Muscle of back (tissue), 11 donors: ENCODE measurements around the gene CLK4. TPM values are rescaled to one million over a fixed set of nuclear protein-coding genes. Genes with fewer than 3 reads are reported as not detected.

Experiments used
- DNase-seq, 3 donors: peaks; one replicate each; pipeline versions ENCODE4 v3.0.0 to v3.0.0-alpha.2; 2013
- polyA plus RNA-seq, 10 donors: library from polyadenylated mRNA; unstranded; fragments of 120-200 nt; gene quantifications; one replicate each; pipeline ENCODE4 v1.2.1, GENCODE V29; 2013; ENCODE audit not compliant: insufficient read length in 10 of 10

CLK4 gene
- polyA plus RNA-seq, 10 donors: 23.2 to 42.8 (median 36.8) TPM

DNA sequence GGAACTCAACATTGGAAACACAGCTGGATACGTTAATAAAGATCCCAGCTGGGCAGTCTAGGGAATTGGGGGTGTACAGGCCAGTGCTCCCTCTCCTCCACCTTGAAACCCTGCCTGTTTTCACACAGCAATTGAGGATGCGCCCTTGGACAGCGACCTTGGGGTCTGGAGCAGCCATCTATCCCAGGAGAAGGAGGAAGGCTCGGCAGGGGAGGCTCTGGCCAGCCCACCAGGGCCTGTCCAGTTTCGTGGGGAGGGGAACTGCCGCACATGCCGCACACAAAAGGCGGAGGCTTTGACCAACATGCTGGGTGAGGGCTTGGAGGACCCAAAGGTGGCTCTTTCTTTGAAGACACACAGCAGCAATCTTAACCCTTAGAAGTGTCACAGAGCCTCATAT, 38.1 kb downstream of the CLK4 start:
- peak in 1 of 3 donors; percentile 42 for DNase-seq

- peak in 1 of 3 donors; percentile 58 for DNase-seq
Observed at GRCh38 chr5:178587763-178588611, 38.9 kb downstream of the CLK4 start.

DNA sequence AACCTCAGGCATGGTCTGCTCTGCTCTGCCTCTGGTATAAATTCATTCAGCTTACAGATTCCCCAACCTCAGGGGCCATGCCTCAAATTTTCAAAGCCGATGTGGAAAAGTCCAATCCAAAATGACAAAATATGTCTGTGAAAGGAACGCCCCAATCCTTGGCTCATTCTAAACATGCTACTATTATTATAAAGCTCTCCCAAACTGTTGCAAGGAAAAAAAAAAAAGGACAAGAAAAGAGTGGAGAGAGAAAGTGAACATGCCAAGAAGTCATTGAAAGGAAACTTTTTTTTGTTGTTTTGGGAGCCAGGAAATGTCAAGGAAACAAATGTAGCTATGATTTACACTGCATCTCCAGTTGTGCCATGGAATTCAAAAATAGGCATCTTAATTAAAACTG, 40.5 kb downstream of the CLK4 start:
- DNase-seq: peak in 1 of 3 donors; percentile 52

DNA sequence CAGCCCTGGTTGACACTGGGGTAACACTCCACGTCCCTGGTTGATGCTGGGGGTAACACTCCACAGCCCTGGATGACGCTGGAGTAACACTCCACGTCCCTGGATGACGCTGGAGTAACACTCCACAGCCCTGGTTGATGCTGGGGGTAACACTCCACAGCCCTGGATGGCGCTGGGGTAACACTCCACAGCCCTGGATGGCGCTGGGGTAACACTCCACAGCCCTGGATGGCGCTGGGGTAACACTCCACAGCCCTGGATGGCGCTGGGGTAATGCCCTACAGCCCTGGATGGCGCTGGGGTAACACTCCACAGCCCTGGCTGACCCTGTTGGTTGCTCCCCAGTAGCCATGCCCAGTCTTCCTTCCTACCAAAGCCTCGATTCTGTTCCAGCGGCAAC, 41.4 kb downstream of the CLK4 start:
- peak in 2 of 3 donors; percentile 54 to 82 for DNase-seq

DNA sequence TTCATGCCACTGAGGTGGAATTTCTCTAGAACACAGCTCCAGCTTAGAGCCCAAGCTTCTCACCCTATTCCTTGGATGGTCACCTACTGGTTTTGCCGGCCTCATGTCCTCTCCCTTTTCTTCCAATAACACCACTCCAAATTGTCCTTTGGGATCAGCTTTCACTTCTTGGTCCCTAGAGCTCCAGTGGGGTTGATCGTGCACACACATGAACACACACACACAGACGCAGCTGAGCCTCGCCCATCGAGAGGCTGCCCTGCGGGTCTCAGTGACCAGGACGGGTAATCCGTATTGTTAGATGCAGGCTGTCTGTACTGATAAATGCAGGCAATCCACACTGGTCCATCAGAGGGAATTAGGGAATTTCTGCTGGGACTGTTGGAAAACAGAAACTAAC, 43.6 kb downstream of the CLK4 start:
- no peak for DNase-seq

DNA sequence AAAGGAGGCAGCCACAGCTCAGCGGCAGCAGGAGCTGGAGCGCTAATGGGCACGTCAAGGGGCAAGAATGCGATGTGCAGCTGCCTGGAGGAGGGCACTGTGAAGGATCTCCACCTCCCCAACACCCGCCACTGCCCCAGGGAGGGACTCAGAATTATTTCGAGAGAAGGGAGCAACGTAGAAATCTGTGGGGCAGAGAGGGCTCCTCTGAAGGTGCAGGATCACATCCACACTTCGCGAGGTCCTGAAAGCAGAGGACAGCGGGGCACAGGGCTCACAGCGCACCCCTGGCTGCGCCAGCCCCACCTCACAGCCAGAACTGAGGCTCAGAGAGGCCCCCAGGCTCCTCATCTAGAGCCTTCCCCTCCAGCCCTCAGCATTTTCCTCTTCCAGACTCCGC, 44.6 kb downstream of the CLK4 start:
- no peak for DNase-seq

- no peak for DNase-seq
Observed at GRCh38 chr5:178581621-178582020, 45.2 kb downstream of the CLK4 start.

- peak in 1 of 3 donors; percentile 50 for DNase-seq
Observed at GRCh38 chr5:178580271-178580955, 46.4 kb downstream of the CLK4 start.

DNA sequence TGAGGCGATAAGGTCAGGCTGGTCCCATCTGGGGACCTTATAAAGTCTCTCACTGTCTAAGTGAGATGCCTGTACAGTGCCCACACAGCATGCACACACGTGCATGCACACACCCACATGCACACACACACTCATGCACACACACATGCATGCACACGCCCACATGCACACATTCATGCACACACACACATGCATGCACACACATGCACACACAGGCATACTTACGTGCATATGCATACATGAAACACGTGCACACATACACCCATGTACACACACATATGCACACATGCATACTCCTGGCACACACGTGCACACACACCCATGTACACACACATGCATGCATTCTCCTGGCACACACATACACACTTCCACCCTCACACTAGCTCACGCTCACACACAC, 48.9 kb downstream of the CLK4 start:
- no peak for DNase-seq

DNA sequence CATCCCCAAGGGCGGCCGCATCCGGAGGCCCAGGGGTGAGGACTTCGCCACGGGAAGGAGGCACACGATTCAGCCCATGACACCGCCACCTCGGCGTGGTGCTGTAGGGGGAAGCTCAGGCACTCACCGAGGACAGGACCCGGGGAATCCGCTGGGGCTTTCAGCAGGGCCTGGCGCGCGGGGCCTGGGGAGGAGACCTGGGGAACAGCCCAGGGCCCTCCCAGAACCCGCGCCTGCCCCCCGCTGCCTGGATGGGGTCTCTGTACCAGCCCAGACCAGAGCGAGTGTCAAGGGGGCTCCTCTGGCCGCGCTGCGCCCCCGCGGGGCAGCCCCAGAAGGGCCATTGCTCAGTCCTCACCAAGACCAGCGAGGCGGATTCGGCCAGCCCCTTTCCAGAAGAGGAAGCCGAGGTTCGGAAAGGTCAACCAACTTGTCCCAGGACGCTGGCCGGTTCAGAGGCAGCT, 49.4 kb downstream of the CLK4 start:
- peak in 1 of 3 donors; percentile 28 for DNase-seq

- DNase-seq: peak in 1 of 3 donors; percentile 58
Observed at GRCh38 chr5:178576591-178577351, 50.1 kb downstream of the CLK4 start.

- no peak for DNase-seq
Observed at GRCh38 chr5:178573216-178573615, 53.6 kb downstream of the CLK4 start.

- DNase-seq: no peak
Observed at GRCh38 chr5:178572617-178573016, 54.2 kb downstream of the CLK4 start.

- DNase-seq: no peak
Observed at GRCh38 chr5:178569485-178569884, 57.4 kb downstream of the CLK4 start.

- DNase-seq: no peak
Observed at GRCh38 chr5:178564811-178565550, 61.9 kb downstream of the CLK4 start.

DNA sequence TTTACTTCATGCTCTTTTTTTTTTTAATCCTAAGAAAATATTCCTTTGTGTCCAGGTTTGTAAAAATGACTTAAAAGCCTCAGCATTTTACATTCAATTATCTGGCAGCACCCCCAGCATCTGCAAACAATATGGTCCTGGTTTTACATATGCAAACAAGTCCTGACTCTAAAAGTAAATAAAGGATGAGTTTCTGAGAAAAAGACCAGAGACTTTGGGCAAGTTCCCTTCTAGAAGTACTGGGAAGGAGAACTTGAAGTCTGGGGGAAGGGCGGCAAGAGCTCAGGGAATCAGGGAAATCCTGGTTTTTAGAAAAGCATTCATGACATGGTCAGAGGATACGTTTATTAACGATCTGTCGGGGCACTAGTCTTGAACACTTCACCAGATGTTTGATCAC, 62.5 kb downstream of the CLK4 start:
- DNase-seq: peak in 1 of 3 donors; percentile 43

GRCh38 chr5:178563621-178564020, 63.2 kb downstream of the CLK4 start:
- DNase-seq: no peak

DNA sequence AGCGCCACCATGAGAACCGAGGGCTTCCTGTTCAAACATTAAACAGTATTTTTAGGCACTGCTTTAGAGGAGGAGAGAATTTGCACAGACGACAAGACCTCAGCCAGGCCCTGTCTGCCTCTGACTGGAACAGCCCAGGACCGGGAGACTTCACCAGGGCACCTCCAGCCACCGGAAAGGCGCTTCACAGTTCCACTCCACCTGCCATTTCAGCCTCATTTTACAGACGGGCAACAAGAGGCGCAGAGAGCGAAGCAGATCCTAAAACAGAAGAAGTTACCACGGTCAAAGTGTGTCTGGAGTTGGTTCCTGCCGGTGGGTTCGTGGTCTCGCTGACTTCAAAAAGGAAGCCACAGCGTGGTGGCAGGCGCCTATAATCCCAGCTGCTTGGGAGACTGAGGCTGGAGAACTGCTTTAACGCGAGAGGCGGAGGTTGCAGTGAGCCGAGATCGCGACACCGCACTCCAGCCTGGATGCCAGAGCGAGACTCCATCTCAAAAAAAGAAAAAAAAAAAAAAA, 65.0 kb downstream of the CLK4 start:
- no peak for DNase-seq

DNA sequence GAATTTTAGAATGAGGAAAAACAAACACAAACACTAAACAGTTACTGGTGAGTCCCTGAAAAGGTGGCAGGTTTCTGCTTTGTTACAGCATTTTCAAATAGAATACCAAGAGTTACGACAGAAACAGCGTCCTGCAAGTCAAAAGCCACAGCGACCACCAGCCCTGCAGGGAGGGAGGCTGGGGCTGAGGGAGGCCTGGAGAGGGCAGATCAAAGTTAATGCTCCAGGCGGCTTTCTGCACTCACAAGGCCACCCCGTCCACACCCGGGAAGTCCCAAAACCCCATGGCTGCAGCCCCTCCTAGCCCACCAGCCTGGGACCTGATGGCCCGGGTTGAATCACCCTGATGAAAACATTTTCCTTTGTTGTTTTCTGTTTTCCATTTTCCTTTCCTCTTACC, 65.9 kb downstream of the CLK4 start:
- DNase-seq: no peak

DNA sequence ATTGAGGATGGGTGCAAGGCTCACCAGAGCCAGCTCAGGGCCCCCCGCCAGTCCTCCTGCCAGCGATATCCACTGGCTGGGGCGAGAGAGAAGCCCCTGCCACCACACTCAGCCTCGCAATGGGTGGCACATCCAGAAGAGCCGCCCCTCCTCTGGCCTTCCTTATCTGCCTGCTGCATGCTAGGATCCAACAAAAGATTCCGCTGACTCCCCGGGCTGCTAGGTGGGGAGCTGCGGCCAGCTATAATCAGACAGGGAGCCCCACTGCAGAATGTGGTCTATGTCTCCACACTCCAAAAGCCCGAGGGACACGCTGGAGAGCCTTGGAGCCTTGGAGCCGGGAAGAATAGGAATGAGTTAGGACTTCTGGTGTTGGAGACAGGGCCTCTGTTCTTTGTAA, 69.4 kb downstream of the CLK4 start:
- DNase-seq: no peak

- no peak for DNase-seq
Observed at GRCh38 chr5:178555771-178556211, 71.1 kb downstream of the CLK4 start.
